HEK293 (cell line): ENCODE results near the gene AKNA.

Experiments used
- CTCF ChIA-PET: fragments of 350-600 bp; formaldehyde crosslinking; extraction: SDS; loops from one replicate; lab custom pipeline; 2021; ENCODE audit warnings: antibody characterized with exemption; lab: Yijun Ruan, JAX
- POLR2A ChIA-PET: fragments of 300-600 bp; formaldehyde crosslinking; extraction: SDS; loops from one replicate; lab custom pipeline; 2020; ENCODE audit warnings: antibody characterized with exemption, inconsistent platforms; lab: Yijun Ruan, JAX
- H3K27ac ChIP-seq: fragments of 200-500 bp; sonication (Bioruptor generic); 2 replicates; pipeline ENCODE4 v1.5.1; 2014; ENCODE audit warnings: low read depth, low read length, control low read depth, inconsistent platforms; ENCODE audit errors: extremely low read depth
- H3K36me3 ChIP-seq, 2 experiments: fragments of 200-500 bp in 1 of 2; sonication (Bioruptor generic) in 1 of 2; 1 replicate in 1 of 2; 2 replicates in 1 of 2; pipeline ENCODE4 v1.5.1; 2014 to 2017; ENCODE audit warnings: inconsistent platforms in 2 of 2, low read length in 2 of 2; ENCODE audit not compliant: control insufficient read depth in 2 of 2, insufficient read depth in 1 of 2
- H3K4me1 ChIP-seq: fragments of 200-500 bp; sonication (Bioruptor generic); 2 replicates; pipeline ENCODE4 v1.5.1; 2014; ENCODE audit warnings: mild to moderate bottlenecking, low read length, inconsistent platforms; ENCODE audit not compliant: control insufficient read depth, insufficient read depth
- H3K4me3 ChIP-seq: 2 replicates; pipeline ENCODE4 v1.5.1; 2011; ENCODE audit warnings: low read depth, mild to moderate bottlenecking, control low read depth, low read length, moderate library complexity
- H3K9me3 ChIP-seq: fragments of 200-500 bp; sonication (Bioruptor generic); 2 replicates; pipeline ENCODE4 v1.5.1; 2014; ENCODE audit warnings: low read depth, low read length, inconsistent platforms; ENCODE audit not compliant: control insufficient read depth, insufficient read depth
- HIC1 ChIP-seq: fragments of 450-650 bp; formaldehyde crosslinking; IDR thresholded peaks from 2 replicates; pipeline ENCODE4 v1.5.1; 2016; ENCODE audit warnings: missing biosample characterization, missing genetic modification characterization
- OVOL3 ChIP-seq: fragments of 450-650 bp; formaldehyde crosslinking; IDR thresholded peaks from 2 replicates; pipeline ENCODE4 v1.5.1; 2016; ENCODE audit warnings: missing biosample characterization, missing genetic modification characterization
- SETDB1 ChIP-seq: IDR thresholded peaks from one replicate; pipeline ENCODE4 v1.6.1; 2017; ENCODE audit warnings: mild to moderate bottlenecking, low read length, moderate library complexity, mixed read lengths; ENCODE audit not compliant: insufficient read length
- SP7 ChIP-seq: fragments of 450-650 bp; formaldehyde crosslinking; IDR thresholded peaks from 2 replicates; pipeline ENCODE4 v1.5.1; 2016; ENCODE audit warnings: missing biosample characterization, missing genetic modification characterization
- TRIM28 ChIP-seq: IDR thresholded peaks from 2 replicates; pipeline ENCODE4 v1.6.1; 2011; ENCODE audit warnings: low read length, control low read depth, borderline replicate concordance
- ZNF184 ChIP-seq: fragments of 450-650 bp; IDR thresholded peaks from 2 replicates; pipeline ENCODE4 v1.5.1; 2018; ENCODE audit warnings: missing biosample characterization, mild to moderate bottlenecking, missing genetic modification characterization
- ZNF239 ChIP-seq: fragments of 450-650 bp; formaldehyde crosslinking; IDR thresholded peaks from 2 replicates; pipeline ENCODE4 v1.5.1; 2016; ENCODE audit warnings: missing biosample characterization, missing genetic modification characterization
- ZNF292 ChIP-seq: fragments of 450-650 bp; formaldehyde crosslinking; IDR thresholded peaks from 2 replicates; pipeline ENCODE4 v1.5.1; 2016; ENCODE audit warnings: low read depth, missing biosample characterization, missing genetic modification characterization, borderline replicate concordance
- ZNF514 ChIP-seq: fragments of 450-650 bp; formaldehyde crosslinking; IDR thresholded peaks from 2 replicates; pipeline ENCODE4 v1.5.1; 2016; ENCODE audit warnings: missing biosample characterization, missing genetic modification characterization
- ZNF558 ChIP-seq: fragments of 450-650 bp; formaldehyde crosslinking; IDR thresholded peaks from 2 replicates; pipeline ENCODE4 v1.5.1; 2016; ENCODE audit warnings: missing biosample characterization, missing genetic modification characterization
- ZNF571 ChIP-seq: fragments of 450-650 bp; formaldehyde crosslinking; IDR thresholded peaks from 2 replicates; pipeline ENCODE4 v1.5.0; 2017; ENCODE audit warnings: missing biosample characterization, missing genetic modification characterization
- ZNF707 ChIP-seq: fragments of 450-650 bp; formaldehyde crosslinking; IDR thresholded peaks from 2 replicates; pipeline ENCODE4 v1.5.1; 2016; ENCODE audit warnings: missing biosample characterization, missing genetic modification characterization
- ZSCAN18 ChIP-seq: fragments of 450-650 bp; formaldehyde crosslinking; IDR thresholded peaks from 2 replicates; pipeline ENCODE4 v1.5.1; 2016; ENCODE audit warnings: missing biosample characterization, missing genetic modification characterization

Gene AKNA

GRCh38 chr9:114299286-114300152 lies 88.3 kb downstream of the AKNA start (continued):
- TF ChIP-seq ZSCAN18 (tag by site-specific recombination), result no peak

- Histone ChIP-seq H3K4me1 (no peaks in the 10 kb centered on the region), H3K9me3 (no peaks in the 10 kb centered on the region), H3K36me3 (peaks cover 0 to 17% of the 10 kb centered on the region in 2 experiments; a peak in 2 of 3 replicates), H3K4me3 (no peak overlapping the region), H3K27ac (no peak overlapping the region)
- no peak for TF ChIP-seq ZNF292
- TF ChIP-seq ZNF184, result peak; percentile 99
- no peak for TF ChIP-seq ZNF571 (tag by site-specific recombination)
- ChIA-PET CTCF (interaction anchor here (0.6 to 7.3 kb wide), 3 partner anchors 188 to 705 kb away, joined by 3 to 144 read pairs (median 3); no protein-coding TSS in a partner anchor), POLR2A (no interaction called here)
These were observed 91.4 kb downstream of the AKNA start for GRCh38 chr9:114296338-114296737.

GRCh38 chr9:114294664-114295063 lies 93.1 kb downstream of the AKNA start:
- ChIA-PET POLR2A (no interaction called here), CTCF (interaction anchor here (0.7 to 8.5 kb wide), 4 partner anchors 133 to 211 kb away, joined by 3 to 225 read pairs (median 74); no protein-coding TSS in a partner anchor)
- Histone ChIP-seq H3K4me1 (no peaks in the 10 kb centered on the region), H3K36me3 (peaks cover 0 to 13% of the 10 kb centered on the region in 2 experiments; a peak in 2 of 3 replicates), H3K9me3 (no peaks in the 10 kb centered on the region), H3K27ac (no peak overlapping the region), H3K4me3 (no peak overlapping the region)
- TF ChIP-seq SETDB1 (peak; percentile 92), ZNF239 (no peak), HIC1 (tag by site-specific recombination) (no peak)

GRCh38 chr9:114291886-114292590 lies 95.7 kb downstream of the AKNA start:
- Histone ChIP-seq H3K36me3 (peaks cover 0 to 13% of the 10 kb centered on the region in 2 experiments; a peak in 2 of 3 replicates), H3K4me3 (no peak overlapping the region), H3K9me3 (no peaks in the 10 kb centered on the region), H3K4me1 (no peaks in the 10 kb centered on the region), H3K27ac (no peak overlapping the region)
- POLR2A ChIA-PET, result interaction anchor here (1.0 to 1.4 kb wide), 2 partner anchors 137 to 184 kb away, joined by 3 read pairs; partner anchors contain the start of gene COL27A1
- CTCF ChIA-PET, result interaction anchor here (0.6 to 8.5 kb wide), 25 partner anchors 10 to 610 kb away, joined by 3 to 225 read pairs (median 5); partner anchors contain the start of genes COL27A1 and KIF12
- TF ChIP-seq ZNF707, result no peak
- TF ChIP-seq ZNF558 (tag by site-specific recombination), result no peak
- no peak for TF ChIP-seq SP7 (tag by site-specific recombination)
- TF ChIP-seq ZNF184, result no peak
- no peak for TF ChIP-seq TRIM28
- no peak for TF ChIP-seq OVOL3 (tag by site-specific recombination)
- no peak for TF ChIP-seq ZNF514 (tag by site-specific recombination)
- TF ChIP-seq, all 188 proteins: peak for 0
